Fibroblast of lung (primary cell): Measurements from ENCODE around the gene LTB. TPM values are rescaled to one million over a fixed set of nuclear protein-coding genes. Genes with fewer than 3 reads are reported as not detected.
A peak's percentile ranks its signal among the peaks of the same experiment; 100 is the strongest.

Source experiments
- DNase-seq, 2 donors: peaks; one replicate each; pipeline versions ENCODE4 v3.0.0 to v3.0.0-alpha.2; 2010; ENCODE audit warnings: low read depth in 2 of 2
- H2AFZ ChIP-seq: 2 replicates; pipeline ENCODE4 v1.5.1; 2012; ENCODE audit warnings: low read length, control low read depth, inconsistent platforms
- H3K27ac ChIP-seq: 2 replicates; pipeline ENCODE4 v1.5.1; 2011; ENCODE audit warnings: low read length, control low read depth; ENCODE audit not compliant: insufficient read depth
- H3K27me3 ChIP-seq: 2 replicates; pipeline ENCODE4 v1.5.1; 2011; ENCODE audit warnings: mild to moderate bottlenecking, low read length; ENCODE audit not compliant: control insufficient read depth, insufficient read depth
- H3K36me3 ChIP-seq: 2 replicates; pipeline ENCODE4 v1.5.1; 2011; ENCODE audit warnings: low read length; ENCODE audit not compliant: control insufficient read depth, insufficient read depth
- H3K4me1 ChIP-seq: 2 replicates; pipeline ENCODE4 v1.5.1; 2011; ENCODE audit warnings: low read length; ENCODE audit not compliant: control insufficient read depth, insufficient read depth; ENCODE audit errors: extremely low read depth
- H3K4me2 ChIP-seq: 2 replicates; pipeline ENCODE4 v1.5.1; 2011; ENCODE audit warnings: low read length, control low read depth; ENCODE audit not compliant: insufficient read depth; ENCODE audit errors: extremely low read depth
- H3K4me3 ChIP-seq, 4 experiments: fragments of 200-600 bp in 1 of 4; sonication (generic) in 1 of 4; replicated peaks in 1 of 4; 2 replicates each; pipeline ENCODE4 v1.5.1; 2011 to 2016; ENCODE audit warnings: low read length in 4 of 4, low read depth in 3 of 4, mild to moderate bottlenecking in 3 of 4, control low read depth in 2 of 4, inconsistent platforms in 1 of 4, mixed read lengths in 1 of 4; ENCODE audit not compliant: insufficient read depth in 1 of 4; ENCODE audit errors: control extremely low read depth in 1 of 4
- H3K79me2 ChIP-seq: 2 replicates; pipeline ENCODE4 v1.5.1; 2012; ENCODE audit warnings: mild to moderate bottlenecking, low read length, inconsistent platforms; ENCODE audit not compliant: control insufficient read depth, insufficient read depth
- H3K9ac ChIP-seq: 2 replicates; pipeline ENCODE4 v1.5.1; 2011; ENCODE audit warnings: mild to moderate bottlenecking, low read length, control low read depth; ENCODE audit not compliant: insufficient read depth
- H3K9me3 ChIP-seq: 2 replicates; pipeline ENCODE4 v1.5.1; 2012; ENCODE audit warnings: low read depth, low read length; ENCODE audit not compliant: control insufficient read depth, insufficient read depth
- H4K20me1 ChIP-seq: 2 replicates; pipeline ENCODE4 v1.5.1; 2011; ENCODE audit warnings: low read length; ENCODE audit not compliant: control insufficient read depth, insufficient read depth; ENCODE audit errors: extremely low read depth
- CTCF ChIP-seq, 2 donors: IDR thresholded peaks in 1 of 2; conservative IDR thresholded peaks in 1 of 2; 1 replicate in 1 of 2; 2 replicates in 1 of 2; pipeline ENCODE4 v1.5.1; 2011 to 2012; ENCODE audit warnings: low read length in 2 of 2, control low read depth in 1 of 2, inconsistent platforms in 1 of 2, low read depth in 1 of 2, mild to moderate bottlenecking in 1 of 2
- EZH2 ChIP-seq: IDR thresholded peaks from 2 replicates; pipeline ENCODE4 v1.5.1; 2012; ENCODE audit warnings: low read length, control low read depth, mild to moderate bottlenecking; ENCODE audit errors: missing control alignments
- polyA plus RNA-seq, 2 donors: library from polyadenylated mRNA; depleted of rRNA in 1 of 2; stranded (reverse) in 1 of 2; unstranded in 1 of 2; fragments of >200 nt; gene quantifications; 2 replicates each; pipeline ENCODE4 v1.2.1, GENCODE V29; 2011 to 2012; ENCODE audit warnings: missing spikeins in 1 of 2
- total RNA-seq: library from RNA; depleted of rRNA; stranded (reverse); fragments of >200 nt; gene quantifications from 2 replicates; pipeline ENCODE4 v1.2.1, GENCODE V29; 2014

LTB gene
- total and polyA plus RNA-seq, 2 donors (not counting 1 experiment from before 2014, with no cell fraction given): not detected

- Histone ChIP-seq H3K4me1 (peaks cover 6% of the 10 kb centered on the region), H3K79me2 (peaks cover 23% of the 10 kb centered on the region)
Observed at GRCh38 chr6:31545291-31545690, 36.9 kb downstream of the LTB start.

GRCh38 chr6:31544676-31545075, 37.5 kb downstream of the LTB start:
- DNase-seq: no peak
- Histone ChIP-seq H3K4me1 (peaks cover 6% of the 10 kb centered on the region), H3K27ac (no peak overlapping the region), H4K20me1 (no peaks in the 10 kb centered on the region), H3K36me3 (no peaks in the 10 kb centered on the region), H3K9me3 (no peaks in the 10 kb centered on the region), H3K79me2 (peaks cover 30% of the 10 kb centered on the region), H2AFZ (no peak overlapping the region), H3K4me3 (no peak overlapping the region), H3K4me2 (no peak overlapping the region), H3K9ac (no peak overlapping the region), H3K27me3 (no peaks in the 10 kb centered on the region)
- TF ChIP-seq EZH2: no peak
- no peak for TF ChIP-seq CTCF (conservative IDR thresholded peaks at IDR 0.05 in 1 of 2, IDR thresholded peaks at IDR 0.05 in 1 of 2; ENCODE audit: low read depth in 1 of 2, low read length in 2 of 2)

More at GRCh38 chr6:31545291-31545690, 36.9 kb downstream of the LTB start:
- H3K4me3 ChIP-seq: peak overlapping the region in 1 of 4 experiments; percentile 71
- H3K9ac ChIP-seq: no peak overlapping the region
- H3K4me2 ChIP-seq: no peak overlapping the region
- TF ChIP-seq CTCF (conservative IDR thresholded peaks at IDR 0.05 in 1 of 2, IDR thresholded peaks at IDR 0.05 in 1 of 2; ENCODE audit: low read depth in 1 of 2, low read length in 2 of 2) (no peak), EZH2 (no peak)
- H3K27me3 ChIP-seq: no peaks in the 10 kb centered on the region
- no peaks in the 10 kb centered on the region for H4K20me1 ChIP-seq
- H3K9me3 ChIP-seq: no peaks in the 10 kb centered on the region
- DNase-seq: no peak
- H3K36me3 ChIP-seq: no peaks in the 10 kb centered on the region
- no peak overlapping the region for H2AFZ ChIP-seq
- H3K27ac ChIP-seq: no peak overlapping the region

GRCh38 chr6:31543639-31544038, 38.6 kb downstream of the LTB start:
- Histone ChIP-seq H3K27ac (no peak overlapping the region), H4K20me1 (peaks cover 1% of the 10 kb centered on the region), H3K27me3 (no peaks in the 10 kb centered on the region), H3K4me2 (no peak overlapping the region), H3K9me3 (no peaks in the 10 kb centered on the region), H3K9ac (no peak overlapping the region), H3K36me3 (peaks cover 4% of the 10 kb centered on the region), H3K4me3 (no peak overlapping the region), H3K79me2 (peaks cover 40% of the 10 kb centered on the region), H2AFZ (no peak overlapping the region), H3K4me1 (peaks cover 13% of the 10 kb centered on the region)
- TF ChIP-seq EZH2 (no peak), CTCF (conservative IDR thresholded peaks at IDR 0.05 in 1 of 2, IDR thresholded peaks at IDR 0.05 in 1 of 2; ENCODE audit: low read depth in 1 of 2, low read length in 2 of 2) (no peak)
- no peak for DNase-seq
